Lung (tissue), 16 donors: ENCODE measurements around the gene TGOLN2. TPM values are rescaled to one million over a fixed set of nuclear protein-coding genes. Genes with fewer than 3 reads are reported as not detected.

Source experiments
- ATAC-seq: fragments of 200-7000 bp; cut with Tn5 transposase; one replicate; pipeline ENCODE4 v1.9.1; 2020; ENCODE audit warnings: moderate number of reproducible peaks; ENCODE audit not compliant: insufficient read depth, low FRiP score
- DNase-seq, 3 donors: peaks; one replicate each; pipeline ENCODE4 v3.0.0-alpha.2; 2013 to 2017
- H3K27ac ChIP-seq, 2 donors: one replicate each; pipeline ENCODE4 v1.5.1; 2013; ENCODE audit warnings: mild to moderate bottlenecking in 2 of 2, moderate library complexity in 2 of 2, control low read depth in 1 of 2, inconsistent platforms in 1 of 2, low read depth in 1 of 2, low read length in 1 of 2
- H3K27me3 ChIP-seq, 3 donors: one replicate each; pipeline ENCODE4 v1.5.1; 2013; ENCODE audit warnings: low read length in 2 of 3; ENCODE audit not compliant: control insufficient read depth in 3 of 3, insufficient read depth in 3 of 3
- H3K36me3 ChIP-seq, 4 donors: one replicate each; pipeline ENCODE4 v1.5.1; 2013; ENCODE audit warnings: low read length in 4 of 4, mild to moderate bottlenecking in 1 of 4, moderate library complexity in 1 of 4; ENCODE audit not compliant: control insufficient read depth in 4 of 4, insufficient read depth in 4 of 4
- H3K4me1 ChIP-seq, 5 donors: one replicate each; pipeline ENCODE4 v1.5.1; 2013; ENCODE audit warnings: low read length in 5 of 5, mild to moderate bottlenecking in 2 of 5, moderate library complexity in 1 of 5; ENCODE audit not compliant: control insufficient read depth in 5 of 5, insufficient read depth in 5 of 5
- H3K4me3 ChIP-seq: one replicate; pipeline ENCODE4 v1.5.1; 2013; ENCODE audit warnings: mild to moderate bottlenecking, control low read depth, moderate library complexity
- H3K9ac ChIP-seq, 2 donors: one replicate each; pipeline ENCODE4 v1.5.1; 2013; ENCODE audit warnings: low read length in 2 of 2, control low read depth in 1 of 2; ENCODE audit not compliant: insufficient read depth in 1 of 2
- H3K9me3 ChIP-seq, 4 donors: one replicate each; pipeline ENCODE4 v1.5.1; 2013; ENCODE audit warnings: low read length in 3 of 4, mild to moderate bottlenecking in 1 of 4, moderate library complexity in 1 of 4; ENCODE audit not compliant: control insufficient read depth in 4 of 4, insufficient read depth in 3 of 4
- CTCF ChIP-seq: IDR thresholded peaks from 2 replicates; pipeline ENCODE4 v1.5.1; 2012; ENCODE audit warnings: mild to moderate bottlenecking; ENCODE audit errors: control extremely low read depth, extremely low read depth
- WGBS, 2 donors: extraction: QIAGEN DNeasy Blood & Tissue Kit; methylation state at CpG; one replicate each; pipeline ENCODE4 v1.1.7; 2013; 5-methylcytosine and 5-hydroxymethylcytosine counted together
- long read RNA-seq, 5 donors: transcript quantifications; one replicate each; lab custom pipeline, GENCODE V29; 2026
- polyA plus RNA-seq, 2 donors: library from polyadenylated mRNA; stranded (reverse); fragments of 200-250 nt; gene quantifications; one replicate each; pipeline ENCODE4 v1.2.1, GENCODE V29; 2013
- total RNA-seq, 2 donors: library from RNA; depleted of rRNA in 1 of 2; stranded (reverse); fragments of >200 nt in 1 of 2; gene quantifications; one replicate each; pipeline ENCODE4 v1.2.1, GENCODE V29; 2014 to 2021
- donor health status: control.
- donor health status: control.
- donor health status: Bipolar disorder and iron deficiency.
- donor health status: healthy.
- donor health status: DM: yes; HTN: yes; CAD: no.

Gene TGOLN2
- total RNA-seq (100 to 1,000 TPM in 1 of 2 donors, 10 to 100 TPM in 1; 81.7 to 145 TPM), polyA plus RNA-seq (10 to 100 TPM; 24.6 to 83.4 TPM)
- long read RNA-seq, donor 1, full-length matches to known transcripts: 10 of 45 reads
- long read RNA-seq, donor 1, partial matches to known transcripts: 35 of 45 reads
- long read RNA-seq, donor 1, other reads (novel, unspliced or antisense): 0 of 45 reads
- long read RNA-seq, donor 2, full-length matches to known transcripts: 2 of 13 reads
- long read RNA-seq, donor 2, partial matches to known transcripts: 11 of 13 reads
- long read RNA-seq, donor 2, other reads (novel, unspliced or antisense): 0 of 13 reads
- long read RNA-seq, donor 3, full-length matches to known transcripts: 7 of 33 reads
- long read RNA-seq, donor 3, partial matches to known transcripts: 26 of 33 reads
- long read RNA-seq, donor 3, other reads (novel, unspliced or antisense): 0 of 33 reads
- long read RNA-seq, donor 4, partial matches to known transcripts: 18 of 18 reads
- long read RNA-seq, donor 4, other reads (novel, unspliced or antisense): 0 of 18 reads
- long read RNA-seq, donor 5, full-length matches to known transcripts: 11 of 60 reads
- long read RNA-seq, donor 5, partial matches to known transcripts: 49 of 60 reads
- long read RNA-seq, donor 5, other reads (novel, unspliced or antisense): 0 of 60 reads

GRCh38 chr2:85327822-85328617, at the start of gene TGOLN2:
Gene TGOLN2 (minus strand): TSS chr2:85327989. CDS start chr2:85327962, 27 bp downstream.
- Histone ChIP-seq H3K27ac (peak within 1 kb of the TSS; percentile 95 to 100), H3K4me3 (peak within 1 kb of the TSS; percentile 80), H3K4me1 (peaks cover 0 to 36% (median 10%) of the 10 kb centered on the region in 5 donors), H3K9me3 (no peaks in the 10 kb centered on the region), H3K27me3 (no peaks in the 10 kb centered on the region), H3K9ac (peak within 1 kb of the TSS; percentile 84 to 91), H3K36me3 (peaks cover 0 to 23% (median 13%) of the 10 kb centered on the region in 4 donors)
- DNase-seq (peak; percentile 93 to 96 (median 95)), ATAC-seq (peak; percentile 96)
- WGBS, 2 donors: 0% methylated on average over 57 of the region's 57 CpGs
- no peak for TF ChIP-seq CTCF

DNA sequence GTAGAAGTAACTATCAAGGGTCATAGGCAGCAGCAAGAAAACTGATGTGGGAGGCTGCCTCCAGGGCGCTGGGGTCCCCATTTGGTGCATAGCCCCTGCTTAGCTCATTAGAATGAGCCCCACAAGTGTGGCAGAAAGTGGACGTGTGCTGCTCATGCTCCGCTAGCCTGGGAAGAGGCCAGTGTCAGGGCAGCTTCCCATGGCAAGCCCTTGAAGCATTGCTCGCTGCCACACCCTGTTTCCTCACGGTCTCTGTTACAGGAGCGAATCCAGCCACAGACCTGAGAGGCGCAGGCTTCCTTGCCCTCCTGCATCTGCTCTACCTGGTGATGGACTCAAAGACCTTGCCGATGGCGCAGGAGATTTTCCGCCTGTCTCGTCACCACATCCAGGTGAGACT, 49.3 kb upstream of the TGOLN2 start:
- Histone ChIP-seq H3K9me3 (peaks cover 0 to 3% (median under 1%) of the 10 kb centered on the region in 4 donors), H3K4me3 (no peak overlapping the region), H3K9ac (no peak overlapping the region), H3K27me3 (no peaks in the 10 kb centered on the region), H3K36me3 (peaks cover 9 to 25% (median 13%) of the 10 kb centered on the region in 4 donors), H3K4me1 (no peaks in the 10 kb centered on the region), H3K27ac (no peak overlapping the region)
- 93% methylated on average over 11 of the region's 11 CpGs for WGBS, 2 donors
- no peak for ATAC-seq
- TF ChIP-seq CTCF: no peak
- no peak for DNase-seq

- no peak for DNase-seq
These were observed 48.7 kb upstream of the TGOLN2 start for GRCh38 chr2:85376291-85377065.

More at GRCh38 chr2:85376291-85377065, 48.7 kb upstream of the TGOLN2 start:
- peaks cover 9 to 27% (median 14%) of the 10 kb centered on the region in 4 donors for H3K36me3 ChIP-seq
- no peak for TF ChIP-seq CTCF
- H3K27me3 ChIP-seq: no peaks in the 10 kb centered on the region
- no peak overlapping the region for H3K9ac ChIP-seq
- no peaks in the 10 kb centered on the region for H3K4me1 ChIP-seq
- no peak for ATAC-seq
- H3K4me3 ChIP-seq: no peak overlapping the region
- no peak overlapping the region for H3K27ac ChIP-seq
- H3K9me3 ChIP-seq: peaks cover 0 to 3% (median under 1%) of the 10 kb centered on the region in 4 donors
- 95 to 97% methylated on average over 5 of the region's 5 CpGs for WGBS, 2 donors
